HG03039 (cell line): ENCODE measurements around the gene FGG.

ENCODE experiments used
- ATAC-seq: cut with Tn5 transposase; IDR thresholded peaks from one replicate; pipeline ENCODE4 v1.9.1; 2021; ENCODE audit warnings: mild to moderate bottlenecking, moderate library complexity; ENCODE audit not compliant: unreplicated experiment

The FGG gene

DNA sequence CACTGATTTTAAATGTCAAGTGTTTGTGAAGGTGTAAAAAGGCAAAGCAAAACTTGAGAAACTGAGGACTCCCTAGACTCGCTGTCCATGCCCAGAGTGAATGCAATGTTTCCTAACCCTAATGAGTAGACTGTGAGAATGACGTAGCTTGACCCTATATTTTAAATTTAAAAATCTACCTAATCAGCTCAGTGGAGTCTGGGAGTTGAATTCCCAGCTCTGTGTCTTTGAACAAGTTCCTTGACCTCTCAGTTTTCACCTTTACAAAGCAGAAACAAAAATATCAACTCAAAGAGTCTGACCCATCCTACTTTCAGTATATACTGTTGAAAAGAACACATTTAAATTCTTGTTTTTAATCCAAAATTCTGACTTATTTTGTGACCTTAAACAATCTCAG is 24.3 kb downstream of the FGG start:
- no peak for ATAC-seq

- ATAC-seq: no peak
Observed at GRCh38 chr4:154586296-154587033, 26.0 kb downstream of the FGG start.

- no peak for ATAC-seq
Observed at GRCh38 chr4:154585369-154586018, 27.0 kb downstream of the FGG start.

DNA sequence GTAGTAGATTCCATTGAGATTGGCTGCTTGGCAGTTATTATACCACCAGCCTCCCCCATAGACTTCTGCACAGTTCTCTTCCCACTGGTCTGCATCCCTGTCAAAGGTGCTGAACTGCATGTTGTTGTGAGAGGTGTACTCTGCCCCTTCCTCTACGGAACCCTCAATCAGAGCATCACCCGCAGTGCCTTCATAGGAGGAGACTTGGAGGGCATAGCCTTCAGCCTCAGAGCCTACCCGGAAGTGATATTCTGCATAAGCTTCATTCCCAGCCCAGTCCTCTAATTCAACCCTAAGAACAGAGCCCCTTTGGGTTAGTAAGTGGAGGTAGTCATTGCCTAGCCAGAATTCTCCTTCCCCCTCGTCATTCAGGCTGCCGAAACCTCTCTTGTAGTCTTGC is 28.2 kb downstream of the FGG start:
- ATAC-seq: no peak

DNA sequence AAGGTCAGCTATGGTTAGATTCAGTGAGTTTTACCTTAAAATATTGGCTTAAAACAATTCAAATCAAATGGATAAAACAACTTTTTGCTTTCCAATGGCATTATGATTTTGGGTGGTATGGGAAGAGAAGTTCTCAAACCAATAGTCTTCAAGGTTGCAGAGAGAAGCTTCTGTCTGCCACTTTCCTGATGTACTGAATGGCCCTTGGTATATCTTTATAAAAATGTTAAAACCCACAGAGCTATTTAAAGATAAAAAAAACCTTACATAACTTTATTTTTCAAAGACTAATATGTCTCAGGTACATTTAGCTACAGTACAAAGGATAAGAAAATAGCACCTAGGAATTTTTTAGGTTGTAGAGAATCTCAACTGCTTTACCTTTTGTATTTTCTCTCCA is 28.8 kb downstream of the FGG start:
- no peak for ATAC-seq

GRCh38 chr4:154583230-154583629 is 29.2 kb downstream of the FGG start:
- ATAC-seq: no peak

- no peak for ATAC-seq
Observed at GRCh38 chr4:154582723-154583122, 29.7 kb downstream of the FGG start.

DNA sequence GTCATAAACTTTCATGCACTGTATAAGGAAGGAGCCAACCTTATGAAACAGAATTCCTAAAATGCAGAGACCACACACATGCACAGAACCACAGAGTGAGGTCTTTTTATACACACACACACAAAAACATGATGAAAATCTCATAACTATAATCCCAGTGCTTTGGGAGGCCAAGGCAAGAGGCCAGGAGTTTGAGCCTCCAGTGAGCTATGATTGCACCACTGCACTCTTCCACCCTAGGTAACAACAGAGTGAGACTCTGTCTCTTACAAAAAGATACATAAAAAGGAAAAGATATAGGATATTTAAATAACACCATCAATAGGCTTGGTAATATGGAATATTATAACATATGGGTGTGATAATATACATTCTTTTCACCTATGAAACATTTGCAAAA is 32.5 kb downstream of the FGG start:
- ATAC-seq: no peak

DNA sequence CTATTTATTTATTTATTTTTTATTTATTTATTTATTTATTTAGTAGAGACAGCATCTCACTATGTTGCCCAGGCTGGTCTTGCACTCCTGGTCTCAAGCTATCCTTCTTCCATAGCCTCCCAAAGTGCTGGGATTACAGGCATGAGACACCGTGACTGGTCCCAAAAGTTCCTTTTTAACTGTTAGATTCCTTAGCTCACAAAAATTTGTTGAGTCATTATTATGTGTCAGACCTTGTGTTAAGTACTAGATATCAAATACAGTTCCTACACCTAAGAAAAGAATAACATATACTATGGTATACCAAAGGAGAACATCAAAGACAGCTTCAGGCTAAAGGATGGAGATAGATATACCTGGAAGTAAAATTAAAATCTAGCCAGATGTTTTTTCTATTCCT is 33.5 kb downstream of the FGG start:
- ATAC-seq: no peak

DNA sequence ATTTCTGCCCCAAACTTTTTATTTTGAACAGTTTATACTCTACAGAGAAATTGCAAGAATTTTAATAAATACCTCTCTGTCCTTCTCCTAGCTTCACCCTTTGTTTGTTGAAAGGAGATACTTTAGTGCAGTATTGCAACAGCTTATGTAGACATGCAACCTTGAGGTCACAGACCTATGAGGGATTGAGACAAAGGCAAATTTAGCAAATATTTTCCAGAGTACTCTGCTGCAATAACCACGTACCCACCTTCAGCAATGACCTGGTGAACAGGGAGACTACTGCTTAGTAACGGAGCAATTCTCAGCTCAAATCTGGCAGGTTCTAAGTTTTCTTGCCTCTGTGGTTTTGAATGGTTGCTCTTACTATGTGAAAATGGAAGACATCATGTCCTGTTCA is 35.1 kb downstream of the FGG start:
- ATAC-seq: no peak

DNA sequence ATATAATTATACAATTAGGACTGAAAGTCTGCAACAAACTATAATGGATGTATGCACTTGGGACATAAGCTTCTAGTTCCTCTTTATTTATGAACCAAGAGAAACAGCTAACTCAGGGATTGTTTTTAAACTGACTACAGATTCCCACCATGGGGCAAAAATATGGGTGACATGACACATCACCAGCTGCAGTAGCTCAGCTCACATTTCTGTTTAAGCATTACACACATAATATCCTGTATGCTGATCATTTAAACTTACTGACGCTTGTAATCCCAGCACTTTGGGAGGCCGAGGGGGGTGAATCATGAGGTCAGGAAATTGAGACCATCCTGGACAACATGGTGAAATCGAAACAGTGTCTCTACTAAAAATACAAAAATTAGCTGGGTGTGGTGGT is 38.1 kb downstream of the FGG start:
- no peak for ATAC-seq

DNA sequence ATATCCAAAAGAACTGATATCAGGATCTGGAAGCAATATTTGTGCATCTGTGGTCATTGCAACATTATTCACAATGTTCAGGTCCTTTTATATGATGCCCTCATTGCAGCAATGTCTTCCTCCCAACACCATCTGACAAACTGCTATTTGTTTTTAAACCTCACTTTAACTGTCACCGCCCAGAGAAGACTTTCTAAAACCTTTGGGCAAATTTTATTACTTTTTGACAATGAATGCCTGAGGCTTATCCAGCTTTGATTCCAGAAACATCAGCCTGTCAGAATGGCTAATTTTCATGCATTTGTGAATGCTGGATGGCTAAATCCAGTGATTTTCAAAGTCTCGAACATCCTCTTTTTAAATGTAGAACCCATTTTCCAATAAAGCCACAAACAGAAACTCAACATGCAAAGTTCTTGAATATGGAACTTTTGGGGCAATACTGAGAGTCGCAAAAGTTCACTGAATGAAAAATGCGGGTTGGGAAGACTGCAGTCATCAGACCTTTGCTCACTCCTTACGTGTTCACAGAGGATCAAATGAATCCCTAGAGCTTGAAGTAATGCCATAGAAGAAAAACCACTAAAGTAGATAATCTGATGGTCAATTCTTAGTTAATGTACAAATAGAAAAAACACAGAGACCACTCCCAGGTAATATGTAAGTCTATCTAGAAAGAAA is 39.1 kb downstream of the FGG start:
- ATAC-seq: no peak

DNA sequence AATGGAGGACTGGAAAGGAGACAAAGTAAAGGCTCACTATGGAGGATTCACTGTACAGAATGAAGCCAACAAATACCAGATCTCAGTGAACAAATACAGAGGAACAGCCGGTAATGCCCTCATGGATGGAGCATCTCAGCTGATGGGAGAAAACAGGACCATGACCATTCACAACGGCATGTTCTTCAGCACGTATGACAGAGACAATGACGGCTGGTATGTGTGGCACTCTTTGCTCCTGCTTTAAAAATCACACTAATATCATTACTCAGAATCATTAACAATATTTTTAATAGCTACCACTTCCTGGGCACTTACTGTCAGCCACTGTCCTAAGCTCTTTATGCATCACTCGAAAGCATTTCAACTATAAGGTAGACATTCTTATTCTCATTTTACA is 42.9 kb downstream of the FGG start:
- ATAC-seq: no peak

GRCh38 chr4:154569028-154569427 is 43.4 kb downstream of the FGG start:
- ATAC-seq: no peak

GRCh38 chr4:154566639-154567204 is 45.7 kb downstream of the FGG start:
- ATAC-seq: no peak

- no peak for ATAC-seq
Observed at GRCh38 chr4:154565704-154566103, 46.8 kb downstream of the FGG start.

DNA sequence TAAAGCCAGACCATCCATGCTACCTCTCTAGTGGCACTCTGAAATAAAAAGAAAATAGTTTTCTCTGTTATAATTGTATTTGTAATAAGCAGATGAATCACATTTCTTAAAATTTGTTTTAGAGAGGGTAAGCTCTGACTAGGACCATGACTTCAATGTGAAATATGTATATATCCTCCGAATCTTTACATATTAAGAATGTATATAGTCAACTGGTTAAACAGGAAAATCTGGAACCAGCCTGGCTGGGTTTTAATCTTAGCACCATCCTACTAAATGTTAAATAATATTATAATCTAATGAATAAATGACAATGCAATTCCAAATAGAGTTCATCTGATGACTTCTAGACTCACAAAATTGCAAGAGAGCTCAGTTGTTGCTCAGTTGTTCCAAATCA is 48.1 kb downstream of the FGG start:
- no peak for ATAC-seq

DNA sequence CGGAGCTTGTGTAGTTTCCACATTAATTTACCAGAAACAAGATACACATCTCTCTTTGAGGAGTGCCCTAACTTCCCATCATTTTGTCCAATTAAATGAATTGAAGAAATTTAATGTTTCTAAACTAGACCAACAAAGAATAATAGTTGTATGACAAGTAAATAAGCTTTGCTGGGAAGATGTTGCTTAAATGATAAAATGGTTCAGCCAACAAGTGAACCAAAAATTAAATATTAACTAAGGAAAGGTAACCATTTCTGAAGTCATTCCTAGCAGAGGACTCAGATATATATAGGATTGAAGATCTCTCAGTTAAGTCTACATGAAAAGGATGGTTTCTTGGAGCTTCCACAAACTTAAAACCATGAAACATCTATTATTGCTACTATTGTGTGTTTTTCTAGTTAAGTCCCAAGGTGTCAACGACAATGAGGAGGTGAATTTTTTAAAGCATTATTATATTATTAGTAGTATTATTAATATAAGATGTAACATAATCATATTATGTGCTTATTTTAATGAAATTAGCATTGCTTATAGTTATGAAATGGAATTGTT is 49.7 kb downstream of the FGG start, which contains the start of gene FGB:
Gene FGB (plus strand): TSS at position 315 of the 558 bp plus-strand sequence. CDS start 8 bp downstream, at position 323.
- ATAC-seq: no peak

GRCh38 chr4:154560824-154561231 is 51.6 kb downstream of the FGG start:
- no peak for ATAC-seq

DNA sequence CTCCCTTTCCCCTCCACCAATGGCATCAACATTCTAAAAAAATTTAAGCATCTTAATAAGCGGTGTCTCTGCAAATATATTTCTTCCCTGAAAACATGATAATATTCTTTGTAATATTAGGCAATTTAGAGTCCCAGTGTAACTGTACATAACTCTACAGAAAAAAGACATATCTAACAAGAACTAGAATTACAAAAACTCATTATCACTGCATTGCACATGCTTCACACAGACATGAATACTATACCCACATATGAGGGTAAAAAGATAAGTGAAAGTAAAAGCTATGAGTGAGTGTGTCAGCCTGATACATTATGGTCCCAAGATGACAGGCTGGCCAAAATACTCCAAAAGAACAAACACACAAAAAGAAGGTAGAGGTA is 52.0 kb downstream of the FGG start:
- ATAC-seq: no peak
